ENCODE measurements around the gene TUBB6.

DNA sequence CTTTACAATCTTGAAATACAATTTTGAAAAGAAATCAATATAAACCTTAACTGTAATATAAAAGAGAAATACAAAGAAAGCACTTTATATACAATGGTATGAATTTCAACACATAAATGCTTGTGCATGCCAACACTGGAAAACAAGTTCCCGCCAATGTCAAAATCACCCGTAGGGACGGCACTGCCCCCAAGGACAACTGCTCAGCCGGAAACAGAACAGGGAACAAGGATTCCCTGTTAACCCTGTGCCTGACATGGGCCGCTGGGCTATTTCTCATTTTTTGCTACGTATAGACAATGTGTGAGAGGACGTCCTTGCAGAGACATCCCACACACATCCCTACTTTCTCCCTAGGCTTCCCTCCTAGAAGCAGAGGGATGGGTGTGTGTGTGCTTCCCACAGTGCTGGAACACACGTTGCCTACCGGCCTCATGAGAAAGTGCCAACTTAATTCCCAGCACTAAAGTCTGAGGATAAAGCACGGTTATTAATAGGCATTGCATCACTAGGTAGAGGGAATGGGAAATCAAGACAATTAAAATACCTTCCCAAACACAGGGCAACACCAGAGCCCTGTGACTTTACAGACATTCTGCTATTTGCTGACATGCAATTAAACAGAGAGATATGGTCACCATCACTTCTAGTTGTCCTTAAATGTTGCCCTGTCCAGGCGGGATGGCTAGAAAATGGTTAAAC, 54.6 kb downstream of the TUBB6 start:
- TF ChIP-seq, protein P1, sequence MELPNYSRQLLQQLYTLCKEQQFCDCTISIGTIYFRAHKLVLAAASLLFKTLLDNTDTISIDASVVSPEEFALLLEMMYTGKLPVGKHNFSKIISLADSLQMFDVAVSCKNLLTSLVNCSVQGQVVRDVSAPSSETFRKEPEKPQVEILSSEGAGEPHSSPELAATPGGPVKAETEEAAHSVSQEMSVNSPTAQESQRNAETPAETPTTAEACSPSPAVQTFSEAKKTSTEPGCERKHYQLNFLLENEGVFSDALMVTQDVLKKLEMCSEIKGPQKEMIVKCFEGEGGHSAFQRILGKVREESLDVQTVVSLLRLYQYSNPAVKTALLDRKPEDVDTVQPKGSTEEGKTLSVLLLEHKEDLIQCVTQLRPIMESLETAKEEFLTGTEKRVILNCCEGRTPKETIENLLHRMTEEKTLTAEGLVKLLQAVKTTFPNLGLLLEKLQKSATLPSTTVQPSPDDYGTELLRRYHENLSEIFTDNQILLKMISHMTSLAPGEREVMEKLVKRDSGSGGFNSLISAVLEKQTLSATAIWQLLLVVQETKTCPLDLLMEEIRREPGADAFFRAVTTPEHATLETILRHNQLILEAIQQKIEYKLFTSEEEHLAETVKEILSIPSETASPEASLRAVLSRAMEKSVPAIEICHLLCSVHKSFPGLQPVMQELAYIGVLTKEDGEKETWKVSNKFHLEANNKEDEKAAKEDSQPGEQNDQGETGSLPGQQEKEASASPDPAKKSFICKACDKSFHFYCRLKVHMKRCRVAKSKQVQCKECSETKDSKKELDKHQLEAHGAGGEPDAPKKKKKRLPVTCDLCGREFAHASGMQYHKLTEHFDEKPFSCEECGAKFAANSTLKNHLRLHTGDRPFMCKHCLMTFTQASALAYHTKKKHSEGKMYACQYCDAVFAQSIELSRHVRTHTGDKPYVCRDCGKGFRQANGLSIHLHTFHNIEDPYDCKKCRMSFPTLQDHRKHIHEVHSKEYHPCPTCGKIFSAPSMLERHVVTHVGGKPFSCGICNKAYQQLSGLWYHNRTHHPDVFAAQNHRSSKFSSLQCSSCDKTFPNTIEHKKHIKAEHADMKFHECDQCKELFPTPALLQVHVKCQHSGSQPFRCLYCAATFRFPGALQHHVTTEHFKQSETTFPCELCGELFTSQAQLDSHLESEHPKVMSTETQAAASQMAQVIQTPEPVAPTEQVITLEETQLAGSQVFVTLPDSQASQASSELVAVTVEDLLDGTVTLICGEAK (IDR thresholded peaks at IDR 0.05): no peak
- TF ChIP-seq, protein P1 (CRISPR knock-in tag; IDR thresholded peaks at IDR 0.05): no peak
- TF ChIP-seq NFATC3 (CRISPR knock-in tag; IDR thresholded peaks at IDR 0.05) (no peak), ZMYM4 (CRISPR knock-in tag; IDR thresholded peaks at IDR 0.05) (no peak), POLR2A (IDR thresholded peaks at IDR 0.05; ENCODE audit: insufficient read depth in 1 of 2, low read depth in 2 of 2, low read length in 2 of 2) (no peak), SP1 (IDR thresholded peaks at IDR 0.05) (no peak), SP1 (CRISPR knock-in tag; IDR thresholded peaks at IDR 0.05) (no peak), MAZ (IDR thresholded peaks at IDR 0.05; ENCODE audit: borderline replicate concordance, low read depth, low read length) (no peak), MAZ (CRISPR knock-in tag; IDR thresholded peaks at IDR 0.05; ENCODE audit: low read depth) (no peak), KAT7 (CRISPR knock-in tag; IDR thresholded peaks at IDR 0.05; ENCODE audit: borderline replicate concordance) (no peak)
- TF ChIP-seq, protein P2, sequence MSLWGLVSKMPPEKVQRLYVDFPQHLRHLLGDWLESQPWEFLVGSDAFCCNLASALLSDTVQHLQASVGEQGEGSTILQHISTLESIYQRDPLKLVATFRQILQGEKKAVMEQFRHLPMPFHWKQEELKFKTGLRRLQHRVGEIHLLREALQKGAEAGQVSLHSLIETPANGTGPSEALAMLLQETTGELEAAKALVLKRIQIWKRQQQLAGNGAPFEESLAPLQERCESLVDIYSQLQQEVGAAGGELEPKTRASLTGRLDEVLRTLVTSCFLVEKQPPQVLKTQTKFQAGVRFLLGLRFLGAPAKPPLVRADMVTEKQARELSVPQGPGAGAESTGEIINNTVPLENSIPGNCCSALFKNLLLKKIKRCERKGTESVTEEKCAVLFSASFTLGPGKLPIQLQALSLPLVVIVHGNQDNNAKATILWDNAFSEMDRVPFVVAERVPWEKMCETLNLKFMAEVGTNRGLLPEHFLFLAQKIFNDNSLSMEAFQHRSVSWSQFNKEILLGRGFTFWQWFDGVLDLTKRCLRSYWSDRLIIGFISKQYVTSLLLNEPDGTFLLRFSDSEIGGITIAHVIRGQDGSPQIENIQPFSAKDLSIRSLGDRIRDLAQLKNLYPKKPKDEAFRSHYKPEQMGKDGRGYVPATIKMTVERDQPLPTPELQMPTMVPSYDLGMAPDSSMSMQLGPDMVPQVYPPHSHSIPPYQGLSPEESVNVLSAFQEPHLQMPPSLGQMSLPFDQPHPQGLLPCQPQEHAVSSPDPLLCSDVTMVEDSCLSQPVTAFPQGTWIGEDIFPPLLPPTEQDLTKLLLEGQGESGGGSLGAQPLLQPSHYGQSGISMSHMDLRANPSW (CRISPR knock-in tag; IDR thresholded peaks at IDR 0.05; ENCODE audit: borderline replicate concordance): no peak

Data from HepG2 (cell line).